ENCODE results near the gene TK2.
"Not testable (repeated sequence)": the region's sequence is repeated elsewhere in the genome, so short reads cannot be mapped to it uniquely, and the experiment has no call there.

Gene TK2

DNA sequence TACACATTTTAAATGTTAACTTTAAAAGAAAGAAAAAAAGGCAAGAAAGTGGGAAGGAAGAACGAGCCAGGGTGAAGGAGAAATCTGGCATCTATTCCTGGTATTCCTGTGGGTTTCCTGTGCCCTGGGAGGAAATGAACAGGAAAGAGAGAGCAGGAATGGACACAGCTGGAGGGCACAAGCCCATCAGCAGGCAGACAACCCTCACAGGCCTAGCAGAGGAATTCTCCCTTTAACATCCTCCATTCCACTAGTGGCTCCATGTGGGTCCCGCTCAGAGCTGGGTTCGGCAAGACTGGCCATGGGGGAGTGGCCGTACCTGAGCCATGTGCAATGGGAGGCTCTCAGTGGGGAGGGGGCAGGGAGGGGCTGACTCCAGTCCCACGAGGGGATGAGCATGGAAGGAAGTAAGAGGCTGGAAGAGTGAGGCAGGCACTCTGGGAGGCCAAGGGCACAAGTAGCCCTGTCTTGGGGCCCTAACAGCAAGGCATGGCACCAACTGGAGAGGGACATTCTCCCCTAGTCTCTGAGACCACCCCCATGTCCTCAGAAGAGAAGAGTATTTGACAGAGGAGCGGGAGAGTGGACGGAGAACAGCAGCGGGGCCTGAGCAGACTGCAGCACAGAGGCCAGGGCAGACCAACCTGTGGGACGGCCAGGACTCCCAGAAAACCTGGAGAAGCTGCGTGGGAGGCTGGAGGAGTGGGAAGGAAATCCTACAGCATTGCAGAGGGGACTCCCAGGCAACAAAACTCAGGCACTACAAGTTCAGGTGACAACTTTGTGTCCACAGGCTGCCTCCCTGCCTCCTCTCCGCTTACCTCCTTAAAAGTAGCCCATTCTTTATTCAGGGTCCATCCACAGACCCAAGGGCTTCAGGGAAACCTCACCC is 30.2 kb downstream of the TK2 start:
- DNase-seq (ENCODE audit: low spot score), result no peak

- DNase-seq (ENCODE audit: low spot score), result no peak
These were observed 32.2 kb downstream of the TK2 start for GRCh38 chr16:66517586-66518263.

- peak; percentile 90 for DNase-seq (ENCODE audit: low spot score)
These were observed 32.9 kb downstream of the TK2 start for GRCh38 chr16:66516808-66517585.

DNA sequence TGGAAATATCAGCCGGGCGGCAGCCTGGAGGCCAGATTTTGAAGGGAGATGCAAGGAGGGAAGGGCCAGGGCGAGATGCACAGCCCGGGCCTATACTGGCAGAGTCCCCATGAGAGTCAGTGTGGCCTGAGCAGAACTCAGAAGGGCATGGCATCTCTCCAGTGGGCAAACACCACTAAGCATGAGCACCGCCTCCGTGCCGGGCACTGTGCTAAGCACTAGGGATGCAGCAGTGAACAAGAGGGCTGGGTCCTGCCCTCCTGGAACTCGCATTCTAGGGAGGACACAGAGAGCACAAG is 33.5 kb downstream of the TK2 start:
- no peak for DNase-seq (ENCODE audit: low spot score)

- DNase-seq (ENCODE audit: low spot score), result peak; percentile 33
These were observed 34.1 kb downstream of the TK2 start for GRCh38 chr16:66515596-66516508.

DNA sequence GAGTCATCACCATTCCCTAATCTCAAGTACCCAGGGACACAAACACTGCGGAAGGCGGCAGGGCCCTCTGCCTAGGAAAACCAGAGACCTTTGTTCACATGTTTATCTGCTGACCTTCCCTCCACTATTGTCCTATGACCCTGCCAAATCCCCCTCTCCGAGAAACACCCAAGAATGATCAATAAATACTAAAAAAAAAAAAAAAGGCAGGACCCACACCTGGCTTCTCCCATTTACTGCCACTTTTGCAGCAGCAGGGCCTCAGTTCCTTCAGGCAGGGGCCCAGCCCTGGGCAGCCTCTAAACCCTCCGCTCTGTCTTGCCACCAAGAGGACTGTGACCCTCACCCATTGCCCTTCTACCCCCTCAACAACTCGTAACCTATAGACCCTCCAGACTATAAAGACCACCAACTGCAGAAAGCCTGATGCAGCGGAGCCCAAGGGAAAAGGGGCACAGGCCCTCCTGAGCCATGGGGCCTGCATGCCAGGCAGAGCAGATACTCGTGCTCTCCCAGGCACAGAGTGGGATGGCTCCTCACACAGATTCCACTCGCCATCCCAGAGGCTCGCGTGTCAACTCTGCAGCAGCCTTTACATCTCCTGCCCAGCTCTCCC is 34.8 kb downstream of the TK2 start:
- DNase-seq (ENCODE audit: low spot score), result not testable (repeated sequence)

GRCh38 chr16:66514391-66514790 is 35.5 kb downstream of the TK2 start:
- not testable (repeated sequence) for DNase-seq (ENCODE audit: low spot score)

GRCh38 chr16:66513111-66513723 is 36.7 kb downstream of the TK2 start:
- no peak for DNase-seq (ENCODE audit: low spot score)

DNA sequence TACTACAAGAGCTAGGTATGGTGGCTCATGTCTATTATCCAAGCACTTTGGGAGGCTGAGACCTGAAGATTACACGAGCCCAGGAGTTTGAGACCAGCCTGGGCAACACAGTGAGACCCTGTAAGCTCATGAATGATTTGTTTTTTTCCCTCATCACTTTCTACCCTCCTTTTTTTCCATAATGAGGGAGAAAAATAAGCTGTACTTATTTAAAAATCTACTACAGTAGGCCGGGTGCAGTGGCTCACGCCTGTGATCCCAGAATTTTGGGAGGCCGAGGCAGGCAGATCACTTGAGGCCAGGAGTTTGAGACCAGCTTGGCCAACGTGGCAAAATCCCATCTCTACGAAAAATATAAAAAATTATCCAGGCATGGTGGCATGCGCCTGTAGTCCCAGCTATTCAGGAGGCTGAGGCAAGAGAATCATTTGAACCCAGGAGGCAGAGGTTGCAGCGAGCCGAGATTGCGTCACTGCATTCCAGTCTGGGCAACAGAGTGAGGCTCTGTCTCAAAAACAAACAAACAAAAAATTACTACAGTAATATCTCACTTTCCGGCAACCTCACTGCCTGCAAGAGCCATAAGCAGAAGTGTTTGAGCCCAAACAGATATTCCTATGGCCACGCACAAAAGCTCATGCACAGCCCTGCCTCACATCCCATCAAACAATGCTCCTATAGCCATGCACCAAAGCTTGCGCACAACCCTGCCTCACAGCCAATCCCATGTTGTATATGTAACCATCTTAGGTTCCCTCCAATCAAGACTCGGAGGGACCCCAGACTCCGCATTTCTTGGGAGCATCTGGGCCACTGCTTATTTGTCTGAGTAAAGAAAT is 37.4 kb downstream of the TK2 start:
- no peak for DNase-seq (ENCODE audit: low spot score)

- DNase-seq (ENCODE audit: low spot score), result no peak
These were observed 38.2 kb downstream of the TK2 start for GRCh38 chr16:66511602-66512271.

DNA sequence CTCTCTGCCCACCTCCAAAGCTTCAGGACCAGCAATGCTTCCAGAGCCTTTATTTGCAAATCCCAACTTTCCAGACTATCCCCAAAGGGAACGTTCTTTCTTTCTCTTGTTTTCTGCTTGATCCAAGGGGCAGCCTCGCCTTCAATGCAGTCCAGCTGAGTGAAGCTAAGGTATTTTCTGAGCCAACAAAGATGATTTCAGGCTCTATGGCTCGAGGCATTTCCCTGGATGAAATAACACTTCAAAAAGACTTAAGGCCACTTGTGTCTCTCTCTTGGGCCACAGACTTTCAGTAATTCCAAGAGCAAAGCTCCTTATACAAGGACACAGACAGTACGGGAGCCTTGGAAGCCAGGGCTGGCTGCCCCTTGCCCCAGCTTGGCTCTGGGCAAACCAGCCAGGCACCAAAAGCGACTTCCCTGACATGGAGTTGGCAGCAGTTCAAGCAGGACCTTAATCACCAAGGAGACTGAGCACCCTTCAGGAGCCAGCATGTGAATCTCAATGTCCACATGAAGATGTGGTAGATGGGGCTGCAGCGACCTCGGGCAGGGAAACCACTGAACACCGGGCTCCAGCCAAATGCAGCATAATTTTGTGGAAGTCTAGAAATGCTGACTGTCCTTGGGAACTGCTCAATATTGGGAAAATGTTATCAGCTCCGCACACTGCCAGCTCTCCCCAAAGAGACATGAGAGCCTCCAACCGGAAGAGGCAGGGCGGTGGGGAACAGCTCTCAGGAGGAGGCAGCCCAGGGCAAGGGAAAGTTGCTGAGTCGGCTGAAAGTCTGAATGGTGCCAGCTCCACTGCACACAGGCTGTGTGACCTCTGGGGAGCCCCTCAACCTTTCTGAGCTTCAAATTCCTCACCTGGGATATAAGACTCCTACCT is 39.0 kb downstream of the TK2 start:
- no peak for DNase-seq (ENCODE audit: low spot score)

DNA sequence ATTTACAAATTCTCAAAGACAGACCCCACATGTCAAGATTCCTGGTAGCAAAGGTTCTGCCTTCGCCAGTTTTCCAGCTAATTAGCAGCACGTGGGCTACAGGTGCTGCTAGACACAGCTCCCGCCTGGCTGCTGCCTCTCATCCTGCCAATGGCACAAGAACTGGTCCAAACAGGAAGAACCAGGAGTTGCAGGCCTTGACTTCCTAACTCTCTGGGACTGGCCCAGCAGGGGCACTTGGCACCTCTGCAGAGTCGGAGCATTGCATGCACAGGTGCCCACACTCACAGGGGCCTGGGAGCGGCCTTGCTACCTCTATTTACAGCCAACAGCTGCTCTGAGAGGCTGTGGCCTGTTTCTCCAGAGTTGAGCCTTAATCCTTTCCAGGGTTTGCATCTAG is 39.6 kb downstream of the TK2 start:
- DNase-seq (ENCODE audit: low spot score), result no peak

DNA sequence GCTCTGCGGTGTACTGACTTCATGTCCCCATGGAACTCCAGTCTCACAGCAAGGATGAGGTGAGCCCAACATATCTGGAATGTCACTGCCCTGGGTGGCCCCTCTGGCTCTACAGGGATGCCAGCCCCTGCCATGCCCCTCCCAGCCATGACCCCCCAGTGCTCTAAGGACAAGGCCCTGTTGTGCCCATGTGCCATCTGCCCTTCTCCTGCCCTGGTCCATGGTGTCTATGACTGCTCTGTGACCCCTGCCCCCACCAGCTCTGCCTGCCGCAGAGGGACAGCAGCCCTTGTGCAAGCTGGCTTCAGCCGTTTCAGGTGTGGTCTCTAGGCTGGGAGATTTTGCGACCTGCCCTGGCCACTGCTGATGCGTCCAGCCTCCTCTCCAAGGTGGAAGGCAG is 40.3 kb downstream of the TK2 start:
- DNase-seq (ENCODE audit: low spot score), result no peak

GRCh38 chr16:66508914-66509496 is 40.9 kb downstream of the TK2 start:
- no peak for DNase-seq (ENCODE audit: low spot score)

DNA sequence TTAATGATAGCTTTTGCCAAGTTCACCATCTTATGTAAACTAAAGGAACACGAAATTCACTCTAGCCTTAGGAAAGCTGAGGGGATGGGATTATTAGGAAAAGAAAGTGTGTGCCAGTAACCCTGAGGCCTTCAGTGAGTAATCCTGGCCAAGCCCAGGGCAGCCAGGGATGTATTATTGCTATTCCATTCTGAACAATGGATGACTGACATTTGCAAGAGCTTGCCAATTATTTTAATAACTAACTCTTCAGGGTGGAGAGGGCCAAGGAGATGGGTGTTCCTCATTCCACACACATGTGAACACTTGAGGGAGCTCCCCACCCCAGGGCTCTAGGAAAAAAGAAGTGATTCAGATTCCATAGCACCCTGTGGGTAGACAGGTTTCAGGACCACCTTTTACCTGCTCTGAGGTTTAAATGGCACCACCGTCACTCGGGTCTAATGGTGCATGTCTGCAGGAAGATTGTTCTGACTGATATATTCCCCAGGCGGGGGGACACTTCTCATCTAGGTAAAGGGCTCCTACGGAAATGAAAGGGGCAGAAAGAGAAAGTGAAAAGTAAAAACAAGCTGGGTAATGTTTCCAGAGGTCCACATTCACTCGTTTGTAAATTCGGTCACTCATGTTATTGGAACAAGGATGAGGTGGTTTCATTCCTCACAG is 41.5 kb downstream of the TK2 start:
- no peak for DNase-seq (ENCODE audit: low spot score)

DNA sequence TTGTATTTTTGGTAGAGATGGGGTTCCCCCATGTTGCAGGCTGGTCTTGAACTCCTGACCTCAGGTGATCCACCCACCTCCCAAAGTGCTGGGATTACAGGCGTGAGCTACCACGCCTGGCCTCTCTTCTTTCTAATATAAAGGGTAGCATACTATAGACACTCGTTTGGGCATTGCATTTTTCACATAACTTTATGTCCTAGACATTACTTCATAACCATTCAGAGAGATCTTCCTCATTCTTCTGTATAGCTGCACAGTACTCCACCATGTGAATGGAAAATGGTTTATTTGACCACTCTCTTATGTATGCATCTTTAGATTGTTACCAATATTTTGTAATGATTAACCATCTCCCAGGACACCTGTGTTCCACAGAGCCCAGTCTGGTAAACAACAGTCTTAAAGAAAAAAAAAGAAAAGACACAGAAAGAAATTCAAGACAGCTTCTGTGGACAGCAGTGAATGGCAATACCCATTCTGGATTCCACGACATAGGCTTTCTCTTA is 42.1 kb downstream of the TK2 start:
- DNase-seq (ENCODE audit: low spot score), result no peak

- DNase-seq (ENCODE audit: low spot score), result no peak
These were observed 46.3 kb downstream of the TK2 start for GRCh38 chr16:66503612-66504011.

Data from CD4-positive, alpha-beta T cell treated with Interleukin-15 for 4 hours (primary cell).